LNCaP clone FGC (cell line): Measurements from ENCODE around the gene EEF1A2.

Experiments used
- DNase-seq: peaks from one replicate; pipeline ENCODE4 v3.0.0-alpha.2; 2011; ENCODE audit warnings: low read depth
- H3K4me3 ChIP-seq: 2 replicates; pipeline ENCODE4 v1.5.1; 2011; ENCODE audit warnings: mild to moderate bottlenecking, low read depth, low read length, control low read depth
- CTCF ChIP-seq: IDR thresholded peaks from 2 replicates; pipeline ENCODE4 v1.5.1; 2012; ENCODE audit warnings: mild to moderate bottlenecking; ENCODE audit not compliant: control insufficient read depth, insufficient read depth; ENCODE audit errors: extremely low read depth

EEF1A2 gene

GRCh38 chr20:63478346-63479302 is 20.3 kb downstream of the EEF1A2 start:
- no peak for TF ChIP-seq CTCF
- DNase-seq: no peak
- H3K4me3 ChIP-seq: no peak overlapping the region

DNA sequence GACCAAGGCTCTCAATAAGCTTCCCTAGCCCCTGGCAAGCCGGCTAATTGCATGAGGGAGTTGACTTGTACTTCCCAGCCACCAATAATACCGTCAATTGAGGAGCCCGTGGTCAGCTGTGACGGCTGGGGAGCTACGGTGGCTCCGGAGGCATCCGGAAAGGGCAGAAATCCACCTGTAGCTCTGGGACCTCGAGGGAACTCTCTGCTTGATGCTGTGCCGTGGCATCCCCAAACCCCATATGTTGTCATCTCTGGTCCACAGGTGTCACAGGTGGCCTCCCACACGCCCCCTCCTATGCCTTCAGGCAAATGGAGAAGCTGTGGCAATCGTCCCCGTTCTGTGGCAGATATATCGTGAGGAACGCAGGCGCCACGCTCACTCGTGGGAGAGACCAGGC is 20.9 kb downstream of the EEF1A2 start:
- no peak for TF ChIP-seq CTCF
- no peak overlapping the region for H3K4me3 ChIP-seq
- DNase-seq: no peak

DNA sequence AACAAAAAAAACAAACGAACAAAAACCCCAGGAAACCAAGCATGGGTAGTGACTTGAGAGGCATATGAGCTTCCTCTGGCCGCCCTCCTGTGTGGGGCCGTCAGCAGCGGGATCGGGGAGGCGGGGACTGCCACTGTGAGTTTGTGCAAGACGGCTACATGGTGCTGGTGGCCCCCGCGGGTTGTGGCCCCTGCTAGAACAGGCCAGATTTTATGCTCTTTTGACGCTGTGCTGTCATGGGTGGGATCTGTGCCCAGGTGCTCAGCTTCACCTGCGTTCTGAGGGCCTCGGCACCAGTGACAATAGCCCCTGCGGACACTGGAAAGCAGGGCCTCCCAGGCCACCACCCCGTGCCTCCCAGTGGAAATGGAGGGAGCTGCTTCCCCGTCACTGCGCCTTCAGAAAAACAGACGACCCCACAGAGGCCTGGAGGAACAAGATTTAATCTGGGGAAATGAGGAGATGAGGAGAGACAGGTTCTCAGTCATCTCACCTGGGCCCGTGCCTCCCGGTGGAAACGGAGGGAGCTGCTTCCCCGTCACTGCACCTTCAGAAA is 21.7 kb downstream of the EEF1A2 start:
- no peak for DNase-seq
- H3K4me3 ChIP-seq: no peak overlapping the region
- TF ChIP-seq CTCF: no peak

GRCh38 chr20:63475209-63475608 is 23.7 kb downstream of the EEF1A2 start:
- H3K4me3 ChIP-seq: no peak overlapping the region
- no peak for DNase-seq
- no peak for TF ChIP-seq CTCF

DNA sequence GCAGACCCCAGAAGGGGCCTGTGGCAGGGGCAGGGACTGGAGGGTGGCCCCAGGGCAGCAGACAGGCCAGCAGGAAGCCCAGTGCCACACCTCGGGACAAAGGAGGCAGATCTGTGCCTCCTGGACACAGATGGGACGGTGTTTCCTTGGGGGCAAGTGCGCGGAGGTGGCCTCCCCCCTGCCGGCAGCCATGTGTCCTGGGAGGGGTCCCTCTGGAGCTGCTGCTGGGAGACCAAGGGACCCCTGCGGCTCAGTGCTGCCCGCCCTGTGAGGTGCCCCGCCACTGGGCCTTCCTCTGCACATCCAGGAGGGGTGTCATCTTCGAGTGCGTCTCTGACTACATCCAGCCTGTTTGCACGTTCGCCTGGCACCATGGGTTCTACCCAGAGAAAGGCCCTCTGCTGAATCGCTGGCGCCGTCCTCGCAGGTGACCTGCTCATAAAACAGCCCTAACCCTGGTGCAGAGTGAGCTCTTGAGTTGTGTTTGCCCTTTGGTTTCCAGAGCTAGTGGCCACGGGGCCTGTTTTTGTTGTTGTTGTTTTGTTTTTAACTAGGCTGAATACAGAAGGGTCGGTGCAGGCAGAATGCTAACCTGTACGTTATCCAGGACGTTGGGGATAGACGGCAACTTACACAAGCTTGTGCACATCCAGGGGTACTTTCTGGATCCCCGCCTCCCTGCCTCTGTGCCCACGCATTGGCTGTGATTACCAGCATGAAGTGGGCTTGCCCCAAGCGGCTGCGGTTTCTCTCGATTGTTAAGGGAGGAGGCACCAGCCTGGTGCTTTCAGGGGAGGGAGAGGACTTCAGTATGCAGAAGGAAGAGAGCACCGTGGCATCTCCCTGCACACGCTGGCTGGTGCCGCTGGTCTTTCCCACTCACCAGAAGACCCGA is 25.1 kb downstream of the EEF1A2 start:
- no peak overlapping the region for H3K4me3 ChIP-seq
- no peak for DNase-seq
- no peak for TF ChIP-seq CTCF

- TF ChIP-seq CTCF: no peak
These were observed 26.0 kb downstream of the EEF1A2 start for GRCh38 chr20:63472862-63473390.

More at GRCh38 chr20:63472862-63473390, 26.0 kb downstream of the EEF1A2 start:
- no peak overlapping the region for H3K4me3 ChIP-seq
- no peak for DNase-seq
